Adrenal gland (tissue), 5 donors: Measurements from ENCODE around the gene DPP6.

Experiments used
- CTCF ChIP-seq, 6 experiments: fragments of 450-650 bp in 4 of 6; fragments of 200-600 bp in 2 of 6; sonication (generic) in 1 of 6; IDR thresholded peaks; 1 replicate in 5 of 6; 2 replicates in 1 of 6; pipeline versions ENCODE4 v1.5.1 to v1.8.0; 2016 to 2021; ENCODE audit warnings: antibody characterized with exemption in 6 of 6, mild to moderate bottlenecking in 2 of 6, moderate library complexity in 1 of 6
- POLR2A ChIP-seq, 2 donors: fragments of 450-650 bp; IDR thresholded peaks; one replicate each; pipeline ENCODE4 v1.6.1; 2017; ENCODE audit warnings: antibody characterized with exemption in 2 of 2, mild to moderate bottlenecking in 2 of 2, moderate library complexity in 1 of 2
- donor health status: DM: no; HTN: no; CAD: no.

GRCh38 chr7:154666768-154667167, 614.6 kb downstream of the DPP6 start:
- TF ChIP-seq CTCF (IDR thresholded peaks at IDR 0.05) (no peak), POLR2A (IDR thresholded peaks at IDR 0.05) (no peak)
